ENCODE measurements around the gene PIF1. TPM values are rescaled to one million over a fixed set of nuclear protein-coding genes. Genes with fewer than 3 reads are reported as not detected.
A peak's percentile ranks its signal among the peaks of the same experiment; 100 is the strongest.

Gene PIF1
- polyA plus RNA-seq, 1 experiment = 6.2 TPM

DNA sequence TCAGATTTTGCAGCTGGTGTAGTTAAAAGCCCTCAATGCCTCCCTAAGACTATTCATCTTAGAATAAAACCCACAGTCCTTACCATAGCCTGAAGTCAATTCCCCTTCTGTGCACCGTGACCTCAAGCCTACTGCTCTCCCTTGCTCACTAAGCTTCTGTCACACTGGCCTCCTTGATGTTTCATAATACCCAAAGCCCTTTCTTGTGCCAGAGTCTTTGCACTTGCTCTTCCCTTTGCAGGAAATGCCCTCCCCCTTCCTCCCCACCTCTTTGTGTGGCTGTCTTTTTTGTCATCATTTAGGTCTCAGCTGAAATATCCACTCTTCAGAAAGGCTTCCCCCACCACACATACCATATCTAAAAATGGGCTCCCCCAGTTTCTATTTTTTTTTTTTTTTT lies 12.1 kb upstream of the PIF1 start:
- DNase-seq (ENCODE audit: low read depth, low spot score) = no peak
- Histone ChIP-seq H3K27ac (ENCODE audit: low read depth, low read length) (no peak overlapping the region), H3K4me3 (ENCODE audit: low read depth, low read length) (no peak overlapping the region), H3K27me3 (ENCODE audit: control insufficient read depth, insufficient read depth, low read length) (no peaks in the 10 kb centered on the region), H3K9me3 (ENCODE audit: control insufficient read depth, insufficient read depth, low read length) (no peaks in the 10 kb centered on the region; the same call in 1 of the 2 replicates)
- TF ChIP-seq, protein P1, sequence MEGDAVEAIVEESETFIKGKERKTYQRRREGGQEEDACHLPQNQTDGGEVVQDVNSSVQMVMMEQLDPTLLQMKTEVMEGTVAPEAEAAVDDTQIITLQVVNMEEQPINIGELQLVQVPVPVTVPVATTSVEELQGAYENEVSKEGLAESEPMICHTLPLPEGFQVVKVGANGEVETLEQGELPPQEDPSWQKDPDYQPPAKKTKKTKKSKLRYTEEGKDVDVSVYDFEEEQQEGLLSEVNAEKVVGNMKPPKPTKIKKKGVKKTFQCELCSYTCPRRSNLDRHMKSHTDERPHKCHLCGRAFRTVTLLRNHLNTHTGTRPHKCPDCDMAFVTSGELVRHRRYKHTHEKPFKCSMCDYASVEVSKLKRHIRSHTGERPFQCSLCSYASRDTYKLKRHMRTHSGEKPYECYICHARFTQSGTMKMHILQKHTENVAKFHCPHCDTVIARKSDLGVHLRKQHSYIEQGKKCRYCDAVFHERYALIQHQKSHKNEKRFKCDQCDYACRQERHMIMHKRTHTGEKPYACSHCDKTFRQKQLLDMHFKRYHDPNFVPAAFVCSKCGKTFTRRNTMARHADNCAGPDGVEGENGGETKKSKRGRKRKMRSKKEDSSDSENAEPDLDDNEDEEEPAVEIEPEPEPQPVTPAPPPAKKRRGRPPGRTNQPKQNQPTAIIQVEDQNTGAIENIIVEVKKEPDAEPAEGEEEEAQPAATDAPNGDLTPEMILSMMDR (IDR thresholded peaks at IDR 0.05; ENCODE audit: low read depth, low read length) = no peak
- POLR2A ChIA-PET = interaction anchor here (1.7 kb wide), 1 partner anchor 12 kb away, joined by 9 read pairs; the partner anchor contains the start of gene PIF1
- CTCF ChIA-PET = interaction anchor here (1.5 to 1.8 kb wide), 2 partner anchors 28 to 109 kb away, joined by 3 to 5 read pairs; no protein-coding TSS in a partner anchor

DNA sequence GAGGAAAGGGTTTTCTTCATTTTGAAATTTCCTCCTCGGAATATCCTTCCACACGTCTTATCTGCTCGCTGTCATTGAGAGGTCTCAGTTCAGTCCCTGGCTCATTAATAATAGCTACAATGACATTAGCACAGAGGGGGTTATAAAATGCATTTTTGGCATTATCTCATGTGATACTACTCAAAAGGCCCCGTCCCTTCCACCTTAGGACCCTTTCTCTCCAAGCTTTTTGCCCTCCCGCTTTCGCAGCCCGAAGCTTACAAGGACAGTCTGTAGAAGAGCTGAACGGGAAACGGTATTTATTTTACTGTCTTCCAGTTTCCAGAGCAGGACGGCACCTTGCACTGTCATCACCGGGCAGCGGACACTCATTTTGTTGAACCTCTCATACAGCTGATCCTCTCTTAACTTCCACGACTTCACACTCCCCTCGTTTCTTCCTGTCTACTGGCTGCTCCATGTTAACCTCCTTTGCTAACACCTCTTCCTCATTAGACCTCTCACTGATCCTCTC lies 10.6 kb upstream of the PIF1 start:
- ChIA-PET POLR2A (interaction anchor here (1.0 to 1.5 kb wide), 2 partner anchors 11 to 15 kb away, joined by 3 to 4 read pairs; partner anchors contain the start of gene PIF1), CTCF (interaction anchor here (0.7 to 2.2 kb wide), 13 partner anchors 10 to 265 kb away, joined by 3 to 12 read pairs (median 4); partner anchors contain the start of gene PIF1)
- H3K4me3 ChIP-seq (ENCODE audit: low read depth, low read length) = no peak overlapping the region

DNA sequence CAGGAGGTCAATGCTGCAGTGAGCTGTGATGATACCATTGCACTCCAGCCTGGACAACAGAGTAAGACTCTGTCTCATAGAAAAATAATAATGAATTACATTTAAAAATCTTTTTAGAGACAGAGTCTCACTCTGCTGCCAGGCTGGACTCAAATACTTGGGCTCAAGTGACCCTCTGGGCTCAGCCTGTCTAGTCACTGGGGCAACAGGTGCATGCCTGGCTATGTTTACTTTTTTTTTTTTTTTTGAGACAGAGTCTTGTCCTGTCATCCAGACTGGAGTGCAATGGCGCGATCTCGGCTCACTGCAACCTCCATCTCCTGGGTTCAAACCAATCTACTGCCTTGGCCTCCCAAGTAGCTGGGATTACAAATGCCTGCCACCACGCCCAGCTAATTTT lies 8.2 kb upstream of the PIF1 start:
- no peak overlapping the region for H3K4me3 ChIP-seq (ENCODE audit: low read depth, low read length)
- CTCF ChIA-PET = no interaction called here
- H3K9me3 ChIP-seq (ENCODE audit: control insufficient read depth, insufficient read depth, low read length) = no peaks in the 10 kb centered on the region; the same call in 1 of the 2 replicates
- DNase-seq (ENCODE audit: low read depth, low spot score) = no peak
- POLR2A ChIA-PET = interaction anchor here (0.7 kb wide), 1 partner anchor 9 kb away, joined by 3 read pairs; no protein-coding TSS in a partner anchor
- TF ChIP-seq, protein P1 (IDR thresholded peaks at IDR 0.05; ENCODE audit: low read depth, low read length) = no peak
- no peak overlapping the region for H3K27ac ChIP-seq (ENCODE audit: low read depth, low read length)
- H3K27me3 ChIP-seq (ENCODE audit: control insufficient read depth, insufficient read depth, low read length) = no peaks in the 10 kb centered on the region

More for the DNA sequence above, 10.6 kb upstream of the PIF1 start:
- H3K27me3 ChIP-seq (ENCODE audit: control insufficient read depth, insufficient read depth, low read length) = no peaks in the 10 kb centered on the region
- H3K27ac ChIP-seq (ENCODE audit: low read depth, low read length) = no peak overlapping the region
- H3K9me3 ChIP-seq (ENCODE audit: control insufficient read depth, insufficient read depth, low read length) = no peaks in the 10 kb centered on the region; the same call in 1 of the 2 replicates
- DNase-seq (ENCODE audit: low read depth, low spot score) = no peak
- TF ChIP-seq, protein P1 (IDR thresholded peaks at IDR 0.05; ENCODE audit: low read depth, low read length) = no peak

DNA sequence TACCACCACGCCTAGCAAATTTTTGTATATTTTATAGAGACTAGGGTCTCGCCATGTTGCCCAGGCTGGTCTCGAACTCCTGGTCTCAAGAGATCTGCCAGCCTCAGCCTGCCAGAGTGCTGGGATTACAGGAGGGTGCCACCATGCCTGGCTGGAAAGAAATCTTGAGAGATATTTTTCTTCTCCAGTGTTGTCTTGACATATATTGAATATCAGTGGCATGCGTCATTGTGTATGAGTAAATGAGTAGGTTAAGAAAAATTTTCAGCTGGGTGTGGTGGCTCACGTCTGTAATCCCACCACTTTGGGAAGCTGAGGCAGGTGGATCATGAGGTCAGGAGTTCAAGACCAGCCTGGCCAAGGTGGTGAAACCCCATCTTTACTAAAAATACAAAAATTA lies 3.5 kb upstream of the PIF1 start:
- H3K27me3 ChIP-seq (ENCODE audit: control insufficient read depth, insufficient read depth, low read length) = no peaks in the 10 kb centered on the region
- H3K4me3 ChIP-seq (ENCODE audit: low read depth, low read length) = no peak overlapping the region
- H3K9me3 ChIP-seq (ENCODE audit: control insufficient read depth, insufficient read depth, low read length) = no peaks in the 10 kb centered on the region; the same call in 1 of the 2 replicates
- ChIA-PET CTCF (no interaction called here), POLR2A (interaction anchor here (1.1 kb wide), 1 partner anchor 12 kb away, joined by 3 read pairs; no protein-coding TSS in a partner anchor)
- TF ChIP-seq, protein P1 (IDR thresholded peaks at IDR 0.05; ENCODE audit: low read depth, low read length) = no peak
- no peak overlapping the region for H3K27ac ChIP-seq (ENCODE audit: low read depth, low read length)
- DNase-seq (ENCODE audit: low read depth, low spot score) = no peak

GRCh38 chr15:64824929-64825430 lies 467 bp downstream of the PIF1 start:
- Histone ChIP-seq H3K4me3 (ENCODE audit: low read depth, low read length) (peak overlapping the region; percentile 68), H3K27ac (ENCODE audit: low read depth, low read length) (peak overlapping the region; percentile 21), H3K27me3 (ENCODE audit: control insufficient read depth, insufficient read depth, low read length) (no peaks in the 10 kb centered on the region), H3K9me3 (ENCODE audit: control insufficient read depth, insufficient read depth, low read length) (no peaks in the 10 kb centered on the region)
- CTCF ChIA-PET = interaction anchor here (2.7 kb wide), 1 partner anchor 11 kb away, joined by 12 read pairs; no protein-coding TSS in a partner anchor
- DNase-seq (ENCODE audit: low read depth, low spot score) = no peak
- POLR2A ChIA-PET = interaction anchor here (0.6 to 1.3 kb wide), 6 partner anchors 11 to 159 kb away, joined by 3 to 9 read pairs (median 4); no protein-coding TSS in a partner anchor
- TF ChIP-seq, protein P1 (IDR thresholded peaks at IDR 0.05; ENCODE audit: low read depth, low read length) = no peak
